GM23338 (cell line): ENCODE data around the gene ATP9B. TPM values are rescaled to one million over a fixed set of nuclear protein-coding genes. Genes with fewer than 3 reads are reported as not detected.

ENCODE experiments used
- ATAC-seq: fragments of 200-7000 bp; cut with Tn5 transposase; 3 replicates; pipeline ENCODE4 v1.9.1; 2020
- DNase-seq: peaks from one replicate; pipeline ENCODE4 v3.0.0-alpha.2; 2015; ENCODE audit warnings: low spot score
- H2AFZ ChIP-seq: fragments of 200-600 bp; sonication (generic); 2 replicates; pipeline ENCODE4 v1.8.0; 2016; ENCODE audit warnings: antibody characterized with exemption, mild to moderate bottlenecking, moderate library complexity
- H3F3A ChIP-seq: fragments of 200-600 bp; sonication (generic); replicated peaks from 2 replicates; pipeline ENCODE4 v1.8.0; 2017; ENCODE audit warnings: antibody characterized with exemption, mixed run types, low read depth
- H3K27ac ChIP-seq: fragments of 200-600 bp; sonication (generic); 2 replicates; pipeline ENCODE4 v1.6.1; 2016; ENCODE audit warnings: low read depth
- H3K27me3 ChIP-seq: fragments of 200-600 bp; sonication (generic); 2 replicates; pipeline ENCODE4 v1.8.0; 2016; ENCODE audit warnings: mild to moderate bottlenecking, mixed run types, moderate library complexity; ENCODE audit not compliant: insufficient read depth
- H3K36me3 ChIP-seq: fragments of 200-600 bp; sonication (generic); 2 replicates; pipeline ENCODE4 v1.8.0; 2016; ENCODE audit warnings: mild to moderate bottlenecking; ENCODE audit not compliant: insufficient read depth
- H3K4me1 ChIP-seq: fragments of 200-600 bp; sonication (generic); 2 replicates; pipeline ENCODE4 v1.8.0; 2016; ENCODE audit warnings: mild to moderate bottlenecking, moderate library complexity; ENCODE audit not compliant: insufficient read depth
- H3K4me2 ChIP-seq: fragments of 200-600 bp; sonication (generic); 2 replicates; pipeline ENCODE4 v1.7.1; 2017; ENCODE audit warnings: mixed run types
- H3K4me3 ChIP-seq: fragments of 200-600 bp; sonication (generic); 2 replicates; pipeline ENCODE4 v1.6.1; 2016; ENCODE audit warnings: mixed run types
- H3K79me2 ChIP-seq: fragments of 200-600 bp; sonication (generic); replicated peaks from 2 replicates; pipeline ENCODE4 v1.8.0; 2017; ENCODE audit warnings: mild to moderate bottlenecking; ENCODE audit not compliant: insufficient read depth
- H3K9me2 ChIP-seq: fragments of 200-600 bp; sonication (generic); 2 replicates; pipeline ENCODE4 v1.8.0; 2017; ENCODE audit not compliant: insufficient read depth
- H4K20me1 ChIP-seq: fragments of 200-600 bp; sonication (generic); replicated peaks from 2 replicates; pipeline ENCODE4 v1.8.0; 2017; ENCODE audit warnings: mild to moderate bottlenecking; ENCODE audit not compliant: insufficient read depth
- H3K27ac Mint-ChIP-seq: 2 replicates; pipeline ENCODE4 v1.8.0; 2020; ENCODE audit warnings: inconsistent platforms, mild to moderate bottlenecking, moderate library complexity, mixed read lengths
- H3K27me3 Mint-ChIP-seq: 3 replicates; pipeline ENCODE4 v1.8.0; 2022; ENCODE audit warnings: low read depth, mild to moderate bottlenecking, moderate library complexity, mixed read lengths, inconsistent platforms; ENCODE audit not compliant: insufficient read depth, poor library complexity
- H3K36me3 Mint-ChIP-seq: 3 replicates; pipeline ENCODE4 v1.8.0; 2021; ENCODE audit warnings: low read depth, mild to moderate bottlenecking, inconsistent platforms, moderate library complexity, mixed read lengths
- H3K4me1 Mint-ChIP-seq: 3 replicates; pipeline ENCODE4 v1.8.0; 2020; ENCODE audit warnings: mild to moderate bottlenecking, inconsistent platforms, mixed read lengths
- H3K4me3 Mint-ChIP-seq: 3 replicates; pipeline ENCODE4 v1.8.0; 2021; ENCODE audit warnings: moderate library complexity, mild to moderate bottlenecking, inconsistent platforms, mixed read lengths
- H3K9me3 Mint-ChIP-seq: 3 replicates; pipeline ENCODE4 v1.8.0; 2020; ENCODE audit warnings: moderate library complexity, mild to moderate bottlenecking, inconsistent platforms, mixed read lengths
- CREB1 ChIP-seq: fragments of 250-450 bp; sonication (Bioruptor Pico); IDR thresholded peaks from 2 replicates; pipeline ENCODE4 v1.5.0; 2020; ENCODE audit warnings: low read depth, mild to moderate bottlenecking, moderate library complexity
- EZH2 ChIP-seq: fragments of 200-600 bp; sonication (generic); IDR thresholded peaks from one replicate; pipeline ENCODE4 v1.8.0; 2017; ENCODE audit warnings: antibody characterized with exemption, mild to moderate bottlenecking, low read depth; ENCODE audit not compliant: unreplicated experiment
- POLR2AphosphoS5 ChIP-seq: IDR thresholded peaks from 2 replicates; pipeline ENCODE4 v1.6.1; 2016; ENCODE audit warnings: antibody characterized with exemption, low read depth
- polyA plus RNA-seq: library from polyadenylated mRNA; unstranded; fragments of >200 nt; fragmentation: Nextera tagmentation; extraction: Ambion mirVana; gene quantifications from 2 replicates; pipeline ENCODE4 v1.2.1, GENCODE V29; 2016
- total RNA-seq: library from RNA; depleted of rRNA; stranded (reverse); fragments of >200 nt; shearing (Covaris generic); gene quantifications from 2 replicates; pipeline ENCODE4 v1.2.3, GENCODE V29; 2014
- TF ChIP-seq, protein P1 (sequence below): fragments of 250-450 bp; sonication (Bioruptor Pico); IDR thresholded peaks from 2 replicates; pipeline ENCODE4 v1.5.0; 2020; ENCODE audit warnings: mild to moderate bottlenecking, moderate library complexity
- TF ChIP-seq, protein P2 (sequence below): IDR thresholded peaks from one replicate; pipeline ENCODE4 v1.6.1; 2018; ENCODE audit warnings: antibody characterized with exemption; ENCODE audit not compliant: unreplicated experiment

ATP9B gene
- total and polyA plus RNA-seq, 2 experiments from 2014 or later, result 14.2 to 25.6 TPM

DNA sequence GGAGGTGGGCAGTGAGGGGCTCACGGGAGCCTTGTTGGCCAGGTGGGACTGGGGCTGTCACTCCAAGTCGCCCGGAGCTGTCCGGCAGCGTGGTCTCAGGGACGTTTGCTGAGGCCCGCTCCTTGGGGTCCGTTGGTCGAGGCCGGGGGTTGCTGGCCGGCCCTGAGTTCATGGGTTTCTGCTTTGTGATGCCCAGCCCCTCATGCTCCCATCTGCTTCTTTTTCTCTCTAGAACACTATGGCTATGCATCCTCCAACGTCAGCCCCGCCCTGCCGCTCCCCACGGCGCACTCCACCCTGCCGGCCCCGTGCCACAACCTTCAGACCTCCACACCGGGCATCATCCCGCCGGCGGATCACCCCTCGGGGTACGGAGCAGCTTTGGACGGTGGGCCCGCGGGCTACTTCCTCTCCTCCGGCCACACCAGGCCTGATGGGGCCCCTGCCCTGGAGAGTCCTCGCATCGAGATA, 341.0 kb downstream of the ATP9B start:
- Histone ChIP-seq H3K4me1 (no peaks in the 10 kb centered on the region; the same call in 1 of the 2 replicates), H3K9me2 (0 out of 2 replicates have a peak, but pooled peaks cover 4% of the 10 kb centered on the region), H3K4me2 (no peak overlapping the region), H2AFZ (no peak overlapping the region), H3K27ac (no peak overlapping the region), H3K27me3 (no peaks in the 10 kb centered on the region), H3K36me3 (no peaks in the 10 kb centered on the region), H4K20me1 (no peaks in the 10 kb centered on the region), H3K79me2 (no peaks in the 10 kb centered on the region), H3K4me3 (no peak overlapping the region), H3F3A (no peaks in the 10 kb centered on the region)
- Mint-ChIP-seq H3K9me3 (no peaks in the 10 kb centered on the region), H3K27ac (no peak overlapping the region), H3K4me3 (no peak overlapping the region), H3K36me3 (peaks cover 5% of the 10 kb centered on the region; the same call in 2 of the 3 replicates), H3K27me3 (peaks cover 16% of the 10 kb centered on the region), H3K4me1 (peaks cover 18% of the 10 kb centered on the region)
- ATAC-seq (no peak), DNase-seq (no peak)
- TF ChIP-seq, protein P1, sequence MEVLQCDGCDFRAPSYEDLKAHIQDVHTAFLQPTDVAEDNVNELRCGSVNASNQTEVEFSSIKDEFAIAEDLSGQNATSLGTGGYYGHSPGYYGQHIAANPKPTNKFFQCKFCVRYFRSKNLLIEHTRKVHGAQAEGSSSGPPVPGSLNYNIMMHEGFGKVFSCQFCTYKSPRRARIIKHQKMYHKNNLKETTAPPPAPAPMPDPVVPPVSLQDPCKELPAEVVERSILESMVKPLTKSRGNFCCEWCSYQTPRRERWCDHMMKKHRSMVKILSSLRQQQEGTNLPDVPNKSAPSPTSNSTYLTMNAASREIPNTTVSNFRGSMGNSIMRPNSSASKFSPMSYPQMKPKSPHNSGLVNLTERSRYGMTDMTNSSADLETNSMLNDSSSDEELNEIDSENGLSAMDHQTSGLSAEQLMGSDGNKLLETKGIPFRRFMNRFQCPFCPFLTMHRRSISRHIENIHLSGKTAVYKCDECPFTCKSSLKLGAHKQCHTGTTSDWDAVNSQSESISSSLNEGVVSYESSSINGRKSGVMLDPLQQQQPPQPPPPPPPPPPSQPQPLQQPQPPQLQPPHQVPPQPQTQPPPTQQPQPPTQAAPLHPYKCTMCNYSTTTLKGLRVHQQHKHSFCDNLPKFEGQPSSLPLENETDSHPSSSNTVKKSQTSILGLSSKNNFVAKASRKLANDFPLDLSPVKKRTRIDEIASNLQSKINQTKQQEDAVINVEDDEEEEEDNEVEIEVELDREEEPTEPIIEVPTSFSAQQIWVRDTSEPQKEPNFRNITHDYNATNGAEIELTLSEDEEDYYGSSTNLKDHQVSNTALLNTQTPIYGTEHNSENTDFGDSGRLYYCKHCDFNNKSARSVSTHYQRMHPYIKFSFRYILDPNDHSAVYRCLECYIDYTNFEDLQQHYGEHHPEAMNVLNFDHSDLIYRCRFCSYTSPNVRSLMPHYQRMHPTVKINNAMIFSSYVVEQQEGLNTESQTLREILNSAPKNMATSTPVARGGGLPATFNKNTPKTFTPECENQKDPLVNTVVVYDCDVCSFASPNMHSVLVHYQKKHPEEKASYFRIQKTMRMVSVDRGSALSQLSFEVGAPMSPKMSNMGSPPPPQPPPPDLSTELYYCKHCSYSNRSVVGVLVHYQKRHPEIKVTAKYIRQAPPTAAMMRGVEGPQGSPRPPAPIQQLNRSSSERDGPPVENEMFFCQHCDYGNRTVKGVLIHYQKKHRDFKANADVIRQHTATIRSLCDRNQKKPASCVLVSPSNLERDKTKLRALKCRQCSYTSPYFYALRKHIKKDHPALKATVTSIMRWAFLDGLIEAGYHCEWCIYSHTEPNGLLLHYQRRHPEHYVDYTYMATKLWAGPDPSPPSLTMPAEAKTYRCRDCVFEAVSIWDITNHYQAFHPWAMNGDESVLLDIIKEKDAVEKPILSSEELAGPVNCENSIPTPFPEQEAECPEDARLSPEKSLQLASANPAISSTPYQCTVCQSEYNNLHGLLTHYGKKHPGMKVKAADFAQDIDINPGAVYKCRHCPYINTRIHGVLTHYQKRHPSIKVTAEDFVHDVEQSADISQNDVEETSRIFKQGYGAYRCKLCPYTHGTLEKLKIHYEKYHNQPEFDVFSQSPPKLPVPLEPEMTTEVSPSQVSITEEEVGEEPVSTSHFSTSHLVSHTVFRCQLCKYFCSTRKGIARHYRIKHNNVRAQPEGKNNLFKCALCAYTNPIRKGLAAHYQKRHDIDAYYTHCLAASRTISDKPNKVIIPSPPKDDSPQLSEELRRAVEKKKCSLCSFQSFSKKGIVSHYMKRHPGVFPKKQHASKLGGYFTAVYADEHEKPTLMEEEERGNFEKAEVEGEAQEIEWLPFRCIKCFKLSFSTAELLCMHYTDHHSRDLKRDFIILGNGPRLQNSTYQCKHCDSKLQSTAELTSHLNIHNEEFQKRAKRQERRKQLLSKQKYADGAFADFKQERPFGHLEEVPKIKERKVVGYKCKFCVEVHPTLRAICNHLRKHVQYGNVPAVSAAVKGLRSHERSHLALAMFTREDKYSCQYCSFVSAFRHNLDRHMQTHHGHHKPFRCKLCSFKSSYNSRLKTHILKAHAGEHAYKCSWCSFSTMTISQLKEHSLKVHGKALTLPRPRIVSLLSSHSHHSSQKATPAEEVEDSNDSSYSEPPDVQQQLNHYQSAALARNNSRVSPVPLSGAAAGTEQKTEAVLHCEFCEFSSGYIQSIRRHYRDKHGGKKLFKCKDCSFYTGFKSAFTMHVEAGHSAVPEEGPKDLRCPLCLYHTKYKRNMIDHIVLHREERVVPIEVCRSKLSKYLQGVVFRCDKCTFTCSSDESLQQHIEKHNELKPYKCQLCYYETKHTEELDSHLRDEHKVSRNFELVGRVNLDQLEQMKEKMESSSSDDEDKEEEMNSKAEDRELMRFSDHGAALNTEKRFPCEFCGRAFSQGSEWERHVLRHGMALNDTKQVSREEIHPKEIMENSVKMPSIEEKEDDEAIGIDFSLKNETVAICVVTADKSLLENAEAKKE (CRISPR knock-in tag), result no peak

DNA sequence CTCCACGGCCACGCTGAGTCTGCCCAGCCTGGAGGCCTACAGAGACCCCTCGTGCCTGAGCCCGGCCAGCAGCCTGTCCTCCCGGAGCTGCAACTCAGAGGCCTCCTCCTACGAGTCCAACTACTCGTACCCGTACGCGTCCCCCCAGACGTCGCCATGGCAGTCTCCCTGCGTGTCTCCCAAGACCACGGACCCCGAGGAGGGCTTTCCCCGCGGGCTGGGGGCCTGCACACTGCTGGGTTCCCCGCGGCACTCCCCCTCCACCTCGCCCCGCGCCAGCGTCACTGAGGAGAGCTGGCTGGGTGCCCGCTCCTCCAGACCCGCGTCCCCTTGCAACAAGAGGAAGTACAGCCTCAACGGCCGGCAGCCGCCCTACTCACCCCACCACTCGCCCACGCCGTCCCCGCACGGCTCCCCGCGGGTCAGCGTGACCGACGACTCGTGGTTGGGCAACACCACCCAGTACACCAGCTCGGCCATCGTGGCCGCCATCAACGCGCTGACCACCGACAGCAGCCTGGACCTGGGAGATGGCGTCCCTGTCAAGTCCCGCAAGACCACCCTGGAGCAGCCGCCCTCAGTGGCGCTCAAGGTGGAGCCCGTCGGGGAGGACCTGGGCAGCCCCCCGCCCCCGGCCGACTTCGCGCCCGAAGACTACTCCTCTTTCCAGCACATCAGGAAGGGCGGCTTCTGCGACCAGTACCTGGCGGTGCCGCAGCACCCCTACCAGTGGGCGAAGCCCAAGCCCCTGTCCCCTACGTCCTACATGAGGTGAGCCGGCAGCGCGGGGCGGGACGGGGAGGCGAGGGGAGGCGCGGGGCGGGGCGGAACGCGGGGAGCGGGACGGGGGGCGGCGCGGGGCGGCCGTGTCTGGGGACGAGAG, 341.8 kb downstream of the ATP9B start:
- Histone ChIP-seq H3K79me2 (no peaks in the 10 kb centered on the region), H3F3A (no peaks in the 10 kb centered on the region), H3K4me1 (no peaks in the 10 kb centered on the region; the same call in 1 of the 2 replicates), H4K20me1 (no peaks in the 10 kb centered on the region), H3K27ac (no peak overlapping the region), H2AFZ (no peak overlapping the region), H3K4me3 (no peak overlapping the region), H3K9me2 (0 out of 2 replicates have a peak, but pooled peaks cover 4% of the 10 kb centered on the region), H3K36me3 (no peaks in the 10 kb centered on the region), H3K4me2 (no peak overlapping the region), H3K27me3 (no peaks in the 10 kb centered on the region)
- Mint-ChIP-seq H3K36me3 (peaks cover 5% of the 10 kb centered on the region; the same call in 2 of the 3 replicates), H3K27ac (no peak overlapping the region), H3K4me3 (no peak overlapping the region), H3K9me3 (no peaks in the 10 kb centered on the region), H3K4me1 (peaks cover 15% of the 10 kb centered on the region), H3K27me3 (peaks cover 13% of the 10 kb centered on the region)
- ATAC-seq, result peak; percentile 18; the same call in 2 of the 3 replicates
- DNase-seq, result no peak
- no peak for TF ChIP-seq CREB1 (CRISPR knock-in tag)
- TF ChIP-seq, protein P2, sequence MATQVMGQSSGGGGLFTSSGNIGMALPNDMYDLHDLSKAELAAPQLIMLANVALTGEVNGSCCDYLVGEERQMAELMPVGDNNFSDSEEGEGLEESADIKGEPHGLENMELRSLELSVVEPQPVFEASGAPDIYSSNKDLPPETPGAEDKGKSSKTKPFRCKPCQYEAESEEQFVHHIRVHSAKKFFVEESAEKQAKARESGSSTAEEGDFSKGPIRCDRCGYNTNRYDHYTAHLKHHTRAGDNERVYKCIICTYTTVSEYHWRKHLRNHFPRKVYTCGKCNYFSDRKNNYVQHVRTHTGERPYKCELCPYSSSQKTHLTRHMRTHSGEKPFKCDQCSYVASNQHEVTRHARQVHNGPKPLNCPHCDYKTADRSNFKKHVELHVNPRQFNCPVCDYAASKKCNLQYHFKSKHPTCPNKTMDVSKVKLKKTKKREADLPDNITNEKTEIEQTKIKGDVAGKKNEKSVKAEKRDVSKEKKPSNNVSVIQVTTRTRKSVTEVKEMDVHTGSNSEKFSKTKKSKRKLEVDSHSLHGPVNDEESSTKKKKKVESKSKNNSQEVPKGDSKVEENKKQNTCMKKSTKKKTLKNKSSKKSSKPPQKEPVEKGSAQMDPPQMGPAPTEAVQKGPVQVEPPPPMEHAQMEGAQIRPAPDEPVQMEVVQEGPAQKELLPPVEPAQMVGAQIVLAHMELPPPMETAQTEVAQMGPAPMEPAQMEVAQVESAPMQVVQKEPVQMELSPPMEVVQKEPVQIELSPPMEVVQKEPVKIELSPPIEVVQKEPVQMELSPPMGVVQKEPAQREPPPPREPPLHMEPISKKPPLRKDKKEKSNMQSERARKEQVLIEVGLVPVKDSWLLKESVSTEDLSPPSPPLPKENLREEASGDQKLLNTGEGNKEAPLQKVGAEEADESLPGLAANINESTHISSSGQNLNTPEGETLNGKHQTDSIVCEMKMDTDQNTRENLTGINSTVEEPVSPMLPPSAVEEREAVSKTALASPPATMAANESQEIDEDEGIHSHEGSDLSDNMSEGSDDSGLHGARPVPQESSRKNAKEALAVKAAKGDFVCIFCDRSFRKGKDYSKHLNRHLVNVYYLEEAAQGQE, result no peak
- TF ChIP-seq EZH2, result no peak
- no peak for TF ChIP-seq POLR2AphosphoS5
